Endothelial cell of umbilical vein (primary cell): ENCODE results near the gene CNOT6. TPM values are rescaled to one million over a fixed set of nuclear protein-coding genes. Genes with fewer than 3 reads are reported as not detected.

Experiments used
- BruUV-seq: library from RNA; stranded (reverse); fragments of 400-500 nt; replicated peaks from 2 replicates; lab custom pipeline; 2021; lab: Mats Ljungman, UMichigan
- CTCF ChIA-PET: fragments of 300-600, 350-600 bp; sonication (Branson Sonifier 250); formaldehyde crosslinking; loops from one replicate; lab custom pipeline; 2021; ENCODE audit warnings: antibody characterized with exemption, inconsistent platforms; lab: Charles Lee
- POLR2A ChIA-PET: fragments of 300-600, 350-600 bp; sonication (Branson Sonifier 250); formaldehyde crosslinking; loops from one replicate; lab custom pipeline; 2021; ENCODE audit warnings: antibody characterized with exemption, inconsistent platforms; lab: Charles Lee
- DNase-seq: peaks from one replicate; pipeline ENCODE4 v3.0.0-alpha.2; 2011; ENCODE audit warnings: low read depth, low spot score
- FAIRE-seq: peaks from 2 replicates; lab custom pipeline; 2011; peaks lifted over from hg19 to GRCh38; lab: Jason Lieb, UNC
- H2AFZ ChIP-seq: 2 replicates; pipeline ENCODE4 v1.6.0; 2012; ENCODE audit warnings: low read depth, low read length, control low read depth, inconsistent platforms
- H3K27ac ChIP-seq: 2 replicates; pipeline ENCODE4 v1.5.1; 2011; ENCODE audit warnings: low read depth, mild to moderate bottlenecking, control low read depth, low read length, moderate library complexity; ENCODE audit not compliant: insufficient read depth
- H3K27me3 ChIP-seq, 2 experiments: 2 replicates each; pipeline versions ENCODE4 v1.6.0 to v1.6.1; 2011; ENCODE audit warnings: low read length in 2 of 2, mixed read lengths in 1 of 2; ENCODE audit not compliant: control insufficient read depth in 2 of 2, insufficient read depth in 2 of 2
- H3K36me3 ChIP-seq, 2 experiments: 2 replicates in 1 of 2; 3 replicates in 1 of 2; pipeline ENCODE4 v1.5.1; 2011; ENCODE audit warnings: low read length in 2 of 2, mild to moderate bottlenecking in 1 of 2, moderate library complexity in 1 of 2; ENCODE audit not compliant: control insufficient read depth in 2 of 2, insufficient read depth in 2 of 2; ENCODE audit errors: extremely low read depth in 1 of 2
- H3K4me1 ChIP-seq: 3 replicates; pipeline ENCODE4 v1.5.1; 2011; ENCODE audit warnings: mild to moderate bottlenecking, low read length; ENCODE audit not compliant: control insufficient read depth, insufficient read depth; ENCODE audit errors: extremely low read depth
- H3K4me2 ChIP-seq: 2 replicates; pipeline ENCODE4 v1.6.1; 2011; ENCODE audit warnings: low read length, control low read depth, mixed read lengths; ENCODE audit not compliant: insufficient read depth
- H3K4me3 ChIP-seq, 3 experiments: fragments of 200-600 bp in 1 of 3; sonication (generic), shearing (Covaris generic) in 1 of 3; replicated peaks in 1 of 3; 2 replicates each; pipeline ENCODE4 v1.5.1; 2011 to 2016; ENCODE audit warnings: control low read depth in 3 of 3, low read length in 3 of 3, mild to moderate bottlenecking in 2 of 3, inconsistent platforms in 1 of 3, low read depth in 1 of 3, moderate library complexity in 1 of 3; ENCODE audit not compliant: insufficient read depth in 1 of 3
- H3K79me2 ChIP-seq: 2 replicates; pipeline ENCODE4 v1.6.0; 2012; ENCODE audit warnings: low read length, inconsistent platforms; ENCODE audit not compliant: control insufficient read depth, insufficient read depth
- H3K9ac ChIP-seq: replicated peaks from 2 replicates; pipeline ENCODE3; 2011; ENCODE audit warnings: low read length, control low read depth; ENCODE audit not compliant: insufficient read depth; ENCODE audit errors: extremely low read depth
- H3K9me1 ChIP-seq: replicated peaks from 3 replicates; pipeline ENCODE4 v1.6.0; 2011; ENCODE audit warnings: mild to moderate bottlenecking, low read length; ENCODE audit not compliant: control insufficient read depth, insufficient read depth; ENCODE audit errors: extremely low read depth
- H3K9me3 ChIP-seq: replicated peaks from 2 replicates; pipeline ENCODE4 v1.5.1; 2012; ENCODE audit warnings: low read length, inconsistent platforms; ENCODE audit not compliant: control insufficient read depth, insufficient read depth
- H4K20me1 ChIP-seq: replicated peaks from 2 replicates; pipeline ENCODE3; 2011; ENCODE audit warnings: mild to moderate bottlenecking, low read length; ENCODE audit not compliant: control insufficient read depth, insufficient read depth; ENCODE audit errors: extremely low read depth
- CTCF ChIP-seq, 2 donors: IDR thresholded peaks; 1 replicate in 1 of 2; 2 replicates in 1 of 2; pipeline ENCODE4 v1.5.1; 2011; ENCODE audit warnings: low read length in 2 of 2, mild to moderate bottlenecking in 2 of 2, moderate library complexity in 2 of 2, control low read depth in 1 of 2, inconsistent platforms in 1 of 2, low read depth in 1 of 2; ENCODE audit not compliant: insufficient read depth in 1 of 2; ENCODE audit errors: extremely low read depth in 1 of 2
- EZH2 ChIP-seq: IDR thresholded peaks from 2 replicates; pipeline ENCODE4 v1.6.1; 2012; ENCODE audit warnings: borderline replicate concordance, low read depth, mild to moderate bottlenecking, moderate library complexity, low read length, inconsistent platforms; ENCODE audit not compliant: severe bottlenecking
- FOS ChIP-seq: IDR thresholded peaks from 2 replicates; pipeline ENCODE4 v1.6.1; 2011; ENCODE audit warnings: mild to moderate bottlenecking, low read length, moderate library complexity, borderline replicate concordance; ENCODE audit not compliant: insufficient read depth
- GATA2 ChIP-seq: IDR thresholded peaks from 2 replicates; pipeline ENCODE4 v1.7.0; 2011; ENCODE audit warnings: low read depth, mild to moderate bottlenecking, moderate library complexity, mixed read lengths, low read length; ENCODE audit not compliant: insufficient read length, insufficient read depth
- JUN ChIP-seq: IDR thresholded peaks from 2 replicates; pipeline ENCODE4 v1.6.1; 2011; ENCODE audit warnings: borderline replicate concordance, low read depth; ENCODE audit not compliant: insufficient read length, insufficient read depth
- MAX ChIP-seq: IDR thresholded peaks from 2 replicates; pipeline ENCODE4 v1.6.1; 2011; ENCODE audit not compliant: insufficient read depth, insufficient read length
- MYC ChIP-seq: IDR thresholded peaks from one replicate; pipeline ENCODE4 v1.6.1; 2011; ENCODE audit warnings: mild to moderate bottlenecking, low read depth, low read length
- POLR2A ChIP-seq: IDR thresholded peaks from 2 replicates; pipeline ENCODE4 v1.6.1; 2012; ENCODE audit warnings: low read depth, mild to moderate bottlenecking, control low read depth, low read length
- POLR2AphosphoS5 ChIP-seq: IDR thresholded peaks from 2 replicates; pipeline ENCODE4 v1.6.1; 2012; ENCODE audit warnings: low read depth, mild to moderate bottlenecking, control low read depth, low read length, moderate library complexity; ENCODE audit not compliant: insufficient read depth
- dilution Hi-C: fragments of 300-500 bp; cut with MboI; formaldehyde crosslinking; loops from one replicate; pipeline ENCODE4 v1.15.0; 2019; ENCODE audit warnings: low sequenced_read_pairs; ENCODE audit not compliant: extremely low pct_ligation_motif_present
- intact Hi-C: fragments of 100-400 bp; cut with micrococcal nuclease; formaldehyde crosslinking; loops from one replicate; pipeline ENCODE4 v1.10.0; 2022
- polyA plus RNA-seq, 4 experiments: library from polyadenylated mRNA; depleted of rRNA in 3 of 4; stranded (reverse) in 3 of 4; unstranded in 1 of 4; fragments of >200 nt; gene quantifications; 2 replicates each; pipeline versions ENCODE4 v1.2.1 to v1.2.3, GENCODE V29; 2011 to 2012; ENCODE audit warnings: missing spikeins in 1 of 4
- total RNA-seq: library from RNA; stranded (reverse); gene quantifications from 2 replicates; pipeline ENCODE4 v1.2.3, GENCODE V29; 2021

CNOT6 gene
- total and polyA plus RNA-seq, 2 donors (not counting 3 experiments of a cell fraction or from before 2014, with no cell fraction given): 9.2 to 33.8 TPM

DNA sequence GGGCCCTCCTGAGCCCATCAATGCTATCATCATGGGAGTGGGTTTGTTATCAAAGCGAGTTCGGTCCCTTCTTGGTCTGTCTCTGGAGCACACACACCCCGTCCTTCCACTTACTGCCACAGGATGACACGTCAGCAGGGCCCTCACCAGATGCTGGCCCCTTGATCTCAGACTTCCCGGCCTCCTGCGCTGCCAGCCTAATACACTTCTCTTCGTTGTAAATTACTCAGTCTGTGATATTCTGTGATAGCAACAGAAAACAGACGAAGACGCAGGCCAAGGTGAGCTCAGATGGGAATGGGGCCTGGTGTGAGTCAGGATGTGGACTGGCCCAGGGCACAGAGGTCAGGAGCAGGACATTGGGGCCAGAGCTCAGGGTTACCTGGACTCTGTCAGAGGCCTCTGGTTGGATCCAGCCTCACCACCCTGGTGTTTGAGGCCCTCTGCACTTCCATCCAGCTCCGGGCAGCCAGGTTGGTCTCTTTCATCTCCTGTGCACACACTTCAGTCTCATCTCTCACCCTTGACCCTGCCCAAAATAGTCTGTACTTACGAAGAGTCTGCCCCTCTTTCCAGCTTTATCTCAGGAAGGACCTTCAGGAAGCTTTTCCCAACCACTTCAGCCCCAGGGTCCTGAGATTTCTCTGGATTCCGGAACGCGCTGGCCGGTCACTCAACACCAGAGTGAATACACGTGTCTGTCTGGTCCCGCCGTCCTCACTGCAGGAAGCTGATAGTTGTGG lies 26.0 kb upstream of the CNOT6 start:
- DNase-seq: no peak
- H3K4me3 ChIP-seq: no peak overlapping the region
- no peaks in the 10 kb centered on the region for H3K9me1 ChIP-seq
- peaks cover 0 to 2% of the 10 kb centered on the region in 2 experiments for H3K27me3 ChIP-seq
- H3K79me2 ChIP-seq: no peaks in the 10 kb centered on the region
- no peak for FAIRE-seq
- TF ChIP-seq EZH2: no peak
- no peak for TF ChIP-seq CTCF (IDR thresholded peaks at IDR 0.05; ENCODE audit: extremely low read depth in 1 of 2, insufficient read depth in 1 of 2, low read depth in 1 of 2, low read length in 2 of 2)
- no peak for TF ChIP-seq GATA2
- TF ChIP-seq FOS: no peak
- TF ChIP-seq MAX: no peak
- TF ChIP-seq MYC: no peak
- no peak for TF ChIP-seq POLR2AphosphoS5
- TF ChIP-seq JUN: no peak
- TF ChIP-seq POLR2A: no peak
- POLR2A ChIA-PET: no interaction called here
- dilution Hi-C loops: no loop called here
- CTCF ChIA-PET: no interaction called here
- no peaks in the 10 kb centered on the region for H3K4me1 ChIP-seq
- H3K9me3 ChIP-seq: no peaks in the 10 kb centered on the region
- H3K9ac ChIP-seq: no peak overlapping the region
- no peak overlapping the region for H2AFZ ChIP-seq
- H4K20me1 ChIP-seq: no peaks in the 10 kb centered on the region
- H3K27ac ChIP-seq: no peak overlapping the region
- H3K4me2 ChIP-seq: no peak overlapping the region
- H3K36me3 ChIP-seq: no peaks in the 10 kb centered on the region
- BruUV-seq: no TSS peak
- intact Hi-C loops: no loop called here
